Smooth muscle cell of the brain vasculature (primary cell): ENCODE measurements around the gene DUSP23.

Experiments
- DNase-seq: peaks from one replicate; pipeline ENCODE4 v3.0.0-alpha.2; 2012; ENCODE audit warnings: low read depth, low spot score

Gene DUSP23

DNA sequence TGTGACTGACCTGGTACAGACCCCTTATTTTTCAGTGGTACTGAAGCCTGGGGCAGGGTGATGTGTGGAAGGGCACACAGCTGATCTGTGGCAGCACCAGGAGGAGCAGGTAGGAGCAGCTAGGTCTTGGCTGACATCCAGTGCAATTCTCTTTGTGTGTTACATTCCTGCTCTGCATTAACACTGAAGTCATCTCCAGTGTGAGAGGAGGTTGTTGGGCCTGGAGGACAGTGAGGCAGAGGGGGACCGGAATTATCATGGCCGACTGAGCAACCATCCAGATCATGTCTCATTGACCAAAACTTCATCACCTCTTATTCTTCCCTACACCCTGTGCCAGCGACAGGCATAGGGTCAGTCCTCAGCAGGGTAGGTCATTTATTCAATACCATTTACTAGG, 47.4 kb downstream of the DUSP23 start:
- DNase-seq, result no peak

DNA sequence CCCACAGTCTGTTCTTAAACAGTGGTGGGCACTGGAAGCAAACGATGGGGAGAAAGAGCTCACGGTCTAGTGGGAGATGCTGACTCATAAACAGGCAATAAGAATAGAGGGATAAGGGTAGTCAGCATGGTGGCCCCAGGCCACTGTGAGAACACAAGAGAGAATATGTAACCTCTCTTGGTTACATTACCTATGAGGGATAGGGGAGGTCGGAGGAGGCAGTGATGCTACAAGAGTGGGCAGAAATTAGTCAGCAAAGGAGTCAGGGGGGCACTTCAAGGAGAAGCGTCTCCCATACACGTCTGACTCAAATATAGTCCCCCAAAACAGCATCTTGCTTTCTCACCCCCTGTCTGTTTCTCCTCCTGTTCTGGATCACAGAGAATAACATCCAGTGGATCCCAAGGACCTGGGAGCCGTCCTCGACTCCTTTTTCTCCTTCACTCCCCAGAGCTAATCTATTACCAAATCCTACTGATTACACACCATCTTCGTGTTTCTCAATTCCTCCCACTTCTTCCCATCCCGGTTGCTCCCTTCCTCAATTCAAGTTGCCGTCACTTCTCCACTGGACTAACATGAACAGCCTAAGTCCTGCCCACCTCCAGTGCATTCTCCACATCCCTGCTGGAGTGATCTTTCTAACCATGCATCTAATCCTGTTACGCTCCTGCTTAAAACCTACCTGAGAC, 48.0 kb downstream of the DUSP23 start:
- no peak for DNase-seq

DNA sequence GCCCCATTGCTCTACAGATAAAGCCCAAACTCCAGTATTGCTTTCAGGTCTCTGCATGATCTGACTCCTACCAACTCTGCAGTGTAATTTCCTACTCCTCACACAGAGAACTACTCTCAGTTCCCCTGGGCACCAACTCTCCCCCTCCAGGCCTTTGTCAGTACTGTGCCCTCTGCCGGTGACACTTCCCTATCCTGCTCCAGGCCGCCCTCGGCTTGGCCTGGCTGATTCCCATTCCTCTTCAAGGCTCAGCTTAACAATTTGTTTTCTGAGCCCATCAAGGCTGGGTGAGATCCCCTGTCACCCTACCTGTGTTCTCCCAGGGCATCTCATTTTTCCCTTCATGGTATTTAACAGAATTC, 48.5 kb downstream of the DUSP23 start:
- no peak for DNase-seq

DNA sequence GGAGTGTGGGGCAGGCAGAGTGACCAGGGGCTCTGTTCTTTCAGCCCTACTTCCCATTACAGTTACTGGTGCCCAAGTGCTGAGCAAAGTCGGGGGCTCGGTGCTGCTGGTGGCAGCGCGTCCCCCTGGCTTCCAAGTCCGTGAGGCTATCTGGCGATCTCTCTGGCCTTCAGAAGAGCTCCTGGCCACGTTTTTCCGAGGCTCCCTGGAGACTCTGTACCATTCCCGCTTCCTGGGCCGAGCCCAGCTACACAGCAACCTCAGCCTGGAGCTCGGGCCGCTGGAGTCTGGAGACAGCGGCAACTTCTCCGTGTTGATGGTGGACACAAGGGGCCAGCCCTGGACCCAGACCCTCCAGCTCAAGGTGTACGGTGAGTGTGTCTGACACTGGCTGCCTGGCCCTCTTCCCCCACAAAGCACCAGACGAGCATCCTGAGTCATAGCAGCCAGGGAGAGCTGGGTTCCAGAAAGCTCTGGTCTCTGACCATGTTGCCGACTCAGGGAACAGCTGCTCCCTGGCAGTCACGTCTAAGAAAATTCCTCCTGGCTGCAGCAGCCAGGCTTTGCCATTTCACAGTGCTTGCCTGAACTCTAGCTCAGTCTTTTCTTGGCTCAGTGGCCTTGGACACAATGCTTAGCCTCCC, 49.2 kb downstream of the DUSP23 start:
- DNase-seq, result no peak

DNA sequence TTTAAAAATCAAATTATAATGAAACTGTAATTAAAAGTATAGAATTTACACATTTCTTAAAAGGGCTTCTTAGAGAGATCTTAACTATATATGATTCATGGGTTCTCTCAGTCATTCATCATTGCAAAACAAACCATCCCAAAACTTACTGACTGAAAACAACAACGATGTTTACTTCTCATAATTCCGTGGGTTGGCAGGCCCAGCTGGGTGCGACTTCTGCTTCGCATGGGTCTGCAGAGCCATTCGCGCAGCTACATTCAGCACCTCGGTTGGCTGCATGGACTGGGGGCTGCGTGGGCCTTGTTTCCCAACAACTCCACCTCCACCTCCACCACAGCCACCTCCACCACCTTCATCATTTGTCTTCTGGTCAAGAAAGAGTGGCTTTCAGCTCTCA, 50.0 kb downstream of the DUSP23 start:
- no peak for DNase-seq

DNA sequence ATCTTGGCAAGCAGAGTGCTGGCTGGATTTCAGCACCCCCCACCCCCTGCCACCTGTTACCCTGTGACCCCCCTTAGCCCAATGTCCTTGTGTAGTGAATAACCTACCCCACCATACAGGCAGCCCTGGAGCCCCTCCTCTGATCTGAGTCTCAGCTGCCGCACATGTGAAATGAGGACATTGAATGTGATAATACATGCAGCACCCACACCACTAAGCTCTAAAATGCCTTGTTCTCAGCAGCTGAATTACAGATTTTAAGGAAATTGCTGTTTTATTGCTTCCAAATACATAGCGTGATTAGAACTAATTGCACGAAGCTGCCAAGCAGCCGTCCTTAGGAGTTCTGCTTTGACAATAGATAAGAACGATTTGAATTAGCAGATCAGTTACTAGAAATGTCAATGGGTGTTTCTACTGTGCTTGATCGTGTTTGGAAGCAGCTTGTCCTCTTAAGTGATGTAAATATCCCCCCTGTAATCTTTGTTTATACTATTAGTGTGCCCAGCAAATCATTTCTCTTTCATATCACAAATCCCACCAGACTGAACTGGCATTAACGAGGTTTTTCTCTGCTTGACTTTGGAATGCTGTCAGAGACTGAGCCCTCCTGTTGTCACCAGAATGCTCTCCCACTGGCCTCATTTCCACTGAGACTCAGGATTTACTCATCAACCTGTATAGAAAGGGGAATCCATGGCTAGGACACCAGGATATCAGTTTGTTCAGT, 50.8 kb downstream of the DUSP23 start:
- DNase-seq, result no peak
